ENCODE data around the gene N4BP2. TPM values are rescaled to one million over a fixed set of nuclear protein-coding genes. Genes with fewer than 3 reads are reported as not detected.

Gene N4BP2
- total and polyA plus RNA-seq, 4 donors = 1.8 to 33.6 (median 5.9) TPM

DNA sequence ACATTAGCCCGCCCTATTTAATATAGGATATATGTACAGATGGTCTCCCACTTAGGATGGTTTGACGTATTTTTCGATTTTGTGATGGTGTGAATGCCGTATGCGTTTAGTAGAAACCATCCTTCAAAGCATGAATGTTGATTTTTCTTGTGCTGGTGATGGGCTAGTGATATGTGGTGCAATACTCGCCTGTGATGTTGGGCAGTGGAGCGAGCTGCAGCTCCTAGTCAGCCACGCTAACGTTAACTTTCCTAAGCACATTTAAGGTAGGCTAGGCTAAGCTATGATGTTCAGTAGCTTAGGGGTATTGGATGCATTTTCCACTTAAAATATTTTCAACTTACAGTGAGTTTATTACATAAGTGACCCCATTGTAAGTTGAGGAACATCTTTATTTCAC is 103.6 kb downstream of the N4BP2 start:
- Histone ChIP-seq H3K9me3 (ENCODE audit: control insufficient read depth in 4 of 4, insufficient read depth in 3 of 4, low read length in 3 of 4) (no peaks in the 10 kb centered on the region), H3K4me1 (ENCODE audit: control insufficient read depth in 5 of 5, insufficient read depth in 5 of 5, low read length in 5 of 5) (no peaks in the 10 kb centered on the region), H3K9ac (ENCODE audit: insufficient read depth in 1 of 2, low read length in 2 of 2) (no peak overlapping the region), H3K27me3 (ENCODE audit: control insufficient read depth in 3 of 3, insufficient read depth in 3 of 3, low read length in 2 of 3) (no peaks in the 10 kb centered on the region), H3K27ac (ENCODE audit: low read depth in 1 of 2, low read length in 1 of 2) (no peak overlapping the region), H3K36me3 (ENCODE audit: control insufficient read depth in 4 of 4, insufficient read depth in 4 of 4, low read length in 4 of 4) (peaks cover 0 to 3% (median 0%) of the 10 kb centered on the region in 4 donors), H3K4me3 (no peak overlapping the region)
- 96 to 99% methylated on average over 9 of the region's 9 CpGs for WGBS, 2 donors
- DNase-seq (no peak), ATAC-seq (ENCODE audit: insufficient read depth, low FRiP score) (no peak)
- TF ChIP-seq, protein P1, sequence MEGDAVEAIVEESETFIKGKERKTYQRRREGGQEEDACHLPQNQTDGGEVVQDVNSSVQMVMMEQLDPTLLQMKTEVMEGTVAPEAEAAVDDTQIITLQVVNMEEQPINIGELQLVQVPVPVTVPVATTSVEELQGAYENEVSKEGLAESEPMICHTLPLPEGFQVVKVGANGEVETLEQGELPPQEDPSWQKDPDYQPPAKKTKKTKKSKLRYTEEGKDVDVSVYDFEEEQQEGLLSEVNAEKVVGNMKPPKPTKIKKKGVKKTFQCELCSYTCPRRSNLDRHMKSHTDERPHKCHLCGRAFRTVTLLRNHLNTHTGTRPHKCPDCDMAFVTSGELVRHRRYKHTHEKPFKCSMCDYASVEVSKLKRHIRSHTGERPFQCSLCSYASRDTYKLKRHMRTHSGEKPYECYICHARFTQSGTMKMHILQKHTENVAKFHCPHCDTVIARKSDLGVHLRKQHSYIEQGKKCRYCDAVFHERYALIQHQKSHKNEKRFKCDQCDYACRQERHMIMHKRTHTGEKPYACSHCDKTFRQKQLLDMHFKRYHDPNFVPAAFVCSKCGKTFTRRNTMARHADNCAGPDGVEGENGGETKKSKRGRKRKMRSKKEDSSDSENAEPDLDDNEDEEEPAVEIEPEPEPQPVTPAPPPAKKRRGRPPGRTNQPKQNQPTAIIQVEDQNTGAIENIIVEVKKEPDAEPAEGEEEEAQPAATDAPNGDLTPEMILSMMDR (IDR thresholded peaks at IDR 0.05; ENCODE audit: control extremely low read depth, extremely low read depth) = no peak

- DNase-seq (no peak), ATAC-seq (ENCODE audit: insufficient read depth, low FRiP score) (no peak)
- no peaks in the 10 kb centered on the region for H3K27me3 ChIP-seq (ENCODE audit: control insufficient read depth in 3 of 3, insufficient read depth in 3 of 3, low read length in 2 of 3)
- H3K36me3 ChIP-seq (ENCODE audit: control insufficient read depth in 4 of 4, insufficient read depth in 4 of 4, low read length in 4 of 4) = peaks cover 0 to 2% (median 0%) of the 10 kb centered on the region in 4 donors
- WGBS, 2 donors = 90 to 93% methylated on average over 3 of the region's 3 CpGs
- TF ChIP-seq, protein P1 (IDR thresholded peaks at IDR 0.05; ENCODE audit: control extremely low read depth, extremely low read depth) = no peak
- H3K4me3 ChIP-seq = no peak overlapping the region
- H3K9ac ChIP-seq (ENCODE audit: insufficient read depth in 1 of 2, low read length in 2 of 2) = no peak overlapping the region
- H3K4me1 ChIP-seq (ENCODE audit: control insufficient read depth in 5 of 5, insufficient read depth in 5 of 5, low read length in 5 of 5) = no peaks in the 10 kb centered on the region
- H3K9me3 ChIP-seq (ENCODE audit: control insufficient read depth in 4 of 4, insufficient read depth in 3 of 4, low read length in 3 of 4) = peaks cover 0 to 5% (median 0%) of the 10 kb centered on the region in 4 donors
- H3K27ac ChIP-seq (ENCODE audit: low read depth in 1 of 2, low read length in 1 of 2) = no peak overlapping the region
Measured at GRCh38 chr4:40164459-40164858, 107.8 kb downstream of the N4BP2 start.

- H3K27ac ChIP-seq (ENCODE audit: low read depth in 1 of 2, low read length in 1 of 2) = no peak overlapping the region
- ATAC-seq (ENCODE audit: insufficient read depth, low FRiP score) = no peak
- H3K9me3 ChIP-seq (ENCODE audit: control insufficient read depth in 4 of 4, insufficient read depth in 3 of 4, low read length in 3 of 4) = peaks cover 0 to 5% (median 0%) of the 10 kb centered on the region in 4 donors
- TF ChIP-seq, protein P1 (IDR thresholded peaks at IDR 0.05; ENCODE audit: control extremely low read depth, extremely low read depth) = no peak
- WGBS, 2 donors = 94 to 97% methylated on average over 1 of the region's 1 CpG
- peaks cover 0 to 2% (median 0%) of the 10 kb centered on the region in 4 donors for H3K36me3 ChIP-seq (ENCODE audit: control insufficient read depth in 4 of 4, insufficient read depth in 4 of 4, low read length in 4 of 4)
- H3K27me3 ChIP-seq (ENCODE audit: control insufficient read depth in 3 of 3, insufficient read depth in 3 of 3, low read length in 2 of 3) = no peaks in the 10 kb centered on the region
- H3K4me3 ChIP-seq = no peak overlapping the region
- H3K4me1 ChIP-seq (ENCODE audit: control insufficient read depth in 5 of 5, insufficient read depth in 5 of 5, low read length in 5 of 5) = no peaks in the 10 kb centered on the region
- no peak overlapping the region for H3K9ac ChIP-seq (ENCODE audit: insufficient read depth in 1 of 2, low read length in 2 of 2)
- no peak for DNase-seq
Measured at GRCh38 chr4:40165916-40166315, 109.3 kb downstream of the N4BP2 start.

DNA sequence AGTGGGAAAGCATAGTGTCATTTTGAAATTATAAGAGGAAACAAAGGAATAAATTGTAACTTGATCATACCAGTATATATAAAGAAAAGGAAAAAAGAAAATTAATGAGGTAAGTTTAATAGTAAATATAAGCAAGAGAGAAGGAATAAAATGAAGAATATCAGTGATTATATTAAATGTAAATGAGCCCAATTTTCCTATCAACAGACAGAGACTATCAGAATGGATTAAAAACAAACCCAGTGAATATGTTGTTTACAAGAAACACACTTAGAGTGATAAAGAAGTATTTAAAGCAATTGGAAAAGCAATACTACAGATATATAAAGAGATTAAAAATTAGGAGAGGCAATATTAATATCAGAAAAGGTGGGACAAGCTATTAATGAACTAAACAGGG is 111.4 kb downstream of the N4BP2 start:
- DNase-seq (no peak), ATAC-seq (ENCODE audit: insufficient read depth, low FRiP score) (no peak)
- Histone ChIP-seq H3K36me3 (ENCODE audit: control insufficient read depth in 4 of 4, insufficient read depth in 4 of 4, low read length in 4 of 4) (no peaks in the 10 kb centered on the region), H3K4me1 (ENCODE audit: control insufficient read depth in 5 of 5, insufficient read depth in 5 of 5, low read length in 5 of 5) (no peaks in the 10 kb centered on the region), H3K27ac (ENCODE audit: low read depth in 1 of 2, low read length in 1 of 2) (no peak overlapping the region), H3K9me3 (ENCODE audit: control insufficient read depth in 4 of 4, insufficient read depth in 3 of 4, low read length in 3 of 4) (peaks cover 0 to 5% (median 0%) of the 10 kb centered on the region in 4 donors), H3K9ac (ENCODE audit: insufficient read depth in 1 of 2, low read length in 2 of 2) (no peak overlapping the region), H3K27me3 (ENCODE audit: control insufficient read depth in 3 of 3, insufficient read depth in 3 of 3, low read length in 2 of 3) (no peaks in the 10 kb centered on the region), H3K4me3 (no peak overlapping the region)
- TF ChIP-seq, protein P1 (IDR thresholded peaks at IDR 0.05; ENCODE audit: control extremely low read depth, extremely low read depth) = no peak

All from lung (tissue), 12 donors.